D721Med (cell line): ENCODE measurements around the gene USHBP1.
A peak's percentile ranks its signal among the peaks of the same experiment; 100 is the strongest.

ENCODE experiments used
- DNase-seq: peaks from one replicate; pipeline ENCODE4 v3.0.0; 2011; ENCODE audit warnings: low spot score; ENCODE audit not compliant: insufficient read length
- FAIRE-seq: peaks from 2 replicates; lab custom pipeline; 2011; peaks lifted over from hg19 to GRCh38; lab: Jason Lieb, UNC
- CTCF ChIP-seq: IDR thresholded peaks from 2 replicates; pipeline ENCODE4 v1.5.1; 2012; ENCODE audit warnings: mild to moderate bottlenecking, control low read depth; ENCODE audit not compliant: insufficient read depth; ENCODE audit errors: missing control alignments

USHBP1 gene

GRCh38 chr19:17309198-17309964 is 44.8 kb upstream of the USHBP1 start, which contains the start of gene DDA1:
Gene DDA1 (plus strand): TSS chr19:17309563. CDS start chr19:17309655, 92 bp downstream.
- FAIRE-seq = peak; percentile 55
- peak; percentile 99 for DNase-seq
- no peak for TF ChIP-seq CTCF

DNA sequence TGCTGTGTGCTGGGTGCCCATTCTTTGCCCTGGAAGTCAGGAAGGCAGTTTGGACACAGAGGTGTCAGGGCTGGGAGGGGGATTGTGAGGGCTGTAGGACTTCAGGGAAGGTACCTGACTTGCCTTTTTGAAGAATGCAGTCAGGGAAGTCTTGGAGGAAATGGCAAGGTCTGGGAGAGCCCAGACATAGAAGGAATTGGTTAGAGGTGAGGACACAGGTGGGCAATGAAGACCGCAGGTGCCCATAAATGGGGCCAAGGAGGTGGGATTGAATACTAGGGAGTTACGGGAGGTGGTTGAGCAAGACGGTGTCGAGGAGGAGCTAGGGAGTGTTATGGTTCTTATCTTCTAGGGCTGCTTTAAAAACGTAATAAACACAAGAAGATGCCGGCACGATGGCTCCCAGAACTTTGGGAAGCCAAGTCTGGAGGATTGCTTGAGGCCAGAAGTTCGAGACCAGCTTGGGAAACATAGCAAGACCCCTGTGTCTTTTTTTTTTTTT is 43.4 kb upstream of the USHBP1 start:
- DNase-seq (no peak), FAIRE-seq (no peak)
- TF ChIP-seq CTCF = no peak

GRCh38 chr19:17306285-17306714 is 41.8 kb upstream of the USHBP1 start:
- no peak for TF ChIP-seq CTCF

GRCh38 chr19:17305517-17306284 is 41.2 kb upstream of the USHBP1 start, which contains the start of gene MRPL34:
Gene MRPL34 (plus strand): TSS chr19:17305872. CDS start chr19:17305893, 21 bp downstream.
- peak; percentile 77 for DNase-seq
- no peak for FAIRE-seq
- peak; percentile 59 for TF ChIP-seq CTCF

More at GRCh38 chr19:17306285-17306714, 41.8 kb upstream of the USHBP1 start:
- FAIRE-seq (no peak), DNase-seq (no peak)

GRCh38 chr19:17305216-17305516 is 40.6 kb upstream of the USHBP1 start:
- TF ChIP-seq CTCF = no peak
- FAIRE-seq = no peak
- DNase-seq = no peak

DNA sequence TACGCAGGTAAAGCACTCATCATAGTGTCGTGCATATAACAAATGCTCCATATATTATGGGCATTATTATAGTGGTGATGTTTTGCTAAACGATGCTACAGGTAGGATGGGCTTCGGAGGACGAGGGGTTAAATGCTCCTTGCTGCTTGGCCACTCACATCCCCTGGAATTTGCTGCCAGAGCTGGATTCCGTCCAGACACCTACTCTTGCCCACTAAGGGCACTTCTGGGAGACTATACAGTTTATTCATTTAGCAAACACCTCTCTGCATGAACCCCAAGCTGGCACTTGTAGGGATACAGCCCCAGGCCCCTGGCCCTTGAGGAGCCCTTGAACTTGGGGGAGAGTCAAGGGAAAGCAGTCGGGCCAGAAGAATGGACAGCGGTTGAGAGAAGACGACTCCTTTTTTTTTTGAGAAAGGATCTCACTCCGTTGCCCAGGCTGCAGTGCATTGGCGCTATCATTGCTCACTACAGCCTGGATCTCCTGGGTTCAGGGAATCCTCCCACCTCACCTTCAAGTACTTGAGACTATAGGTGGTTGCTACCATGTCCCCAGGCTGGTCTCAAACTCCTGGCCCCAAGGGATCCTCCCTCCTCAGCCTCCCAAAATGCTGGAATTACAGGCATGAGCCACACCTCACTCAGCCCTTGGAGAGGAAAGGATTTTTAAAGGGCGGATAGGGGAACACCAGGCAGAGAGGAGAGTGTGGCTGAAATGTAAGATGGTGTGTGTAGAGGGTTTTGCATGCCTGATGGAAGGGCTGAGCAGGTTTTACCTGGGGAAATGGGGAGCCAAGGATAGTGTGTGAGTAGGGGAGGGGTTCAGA is 40.1 kb upstream of the USHBP1 start:
- TF ChIP-seq CTCF = no peak
- FAIRE-seq (no peak), DNase-seq (no peak)
